OCI-LY7 (cell line): ENCODE data around the gene TMA7B. TPM values are rescaled to one million over a fixed set of nuclear protein-coding genes. Genes with fewer than 3 reads are reported as not detected.

Source experiments
- BruUV-seq: library from RNA; stranded (reverse); fragments of 400-500 nt; replicated peaks from 2 replicates; lab custom pipeline; 2021; lab: Mats Ljungman, UMichigan
- CTCF ChIA-PET: fragments of 300-600 bp; sonication (Branson Sonifier 250); formaldehyde crosslinking; loops from one replicate; lab custom pipeline; 2022; ENCODE audit warnings: antibody characterized with exemption; ENCODE audit not compliant: unreplicated experiment; lab: Charles Lee
- POLR2A ChIA-PET: fragments of 300-600 bp; sonication (Branson Sonifier 250); formaldehyde crosslinking; loops from one replicate; lab custom pipeline; 2022; ENCODE audit warnings: antibody characterized with exemption; lab: Charles Lee
- DNase-seq: peaks from one replicate; pipeline ENCODE4 v3.0.0-alpha.2; 2015; ENCODE audit warnings: low spot score
- H2AFZ ChIP-seq: fragments of 200-600 bp; sonication (generic), shearing (Covaris generic); 2 replicates; pipeline ENCODE4 v1.6.1; 2014; ENCODE audit warnings: mild to moderate bottlenecking, antibody characterized with exemption, low read length, moderate library complexity
- H3K27ac ChIP-seq: fragments of 200-600 bp; sonication (generic); 2 replicates; pipeline ENCODE4 v1.5.1; 2014; ENCODE audit warnings: mixed run types, low read depth, mild to moderate bottlenecking, moderate library complexity, low read length, inconsistent platforms; ENCODE audit not compliant: poor library complexity, severe bottlenecking
- H3K36me3 ChIP-seq: fragments of 200-600 bp; sonication (generic); 2 replicates; pipeline ENCODE4 v1.6.1; 2014; ENCODE audit warnings: mild to moderate bottlenecking, antibody characterized with exemption, low read length, moderate library complexity, mixed read lengths; ENCODE audit not compliant: insufficient read depth
- H3K4me1 ChIP-seq: fragments of 200-600 bp; sonication (generic); 2 replicates; pipeline ENCODE4 v1.5.1; 2014; ENCODE audit warnings: mild to moderate bottlenecking, low read length; ENCODE audit not compliant: insufficient read depth, poor library complexity, severe bottlenecking
- H3K4me2 ChIP-seq: fragments of 200-600 bp; sonication (generic); 2 replicates; pipeline ENCODE4 v1.6.1; 2014; ENCODE audit warnings: mild to moderate bottlenecking, low read length
- H3K4me3 ChIP-seq: fragments of 200-600 bp; sonication (generic); 2 replicates; pipeline ENCODE4 v1.5.1; 2014; ENCODE audit warnings: mild to moderate bottlenecking, low read depth, low read length; ENCODE audit not compliant: poor library complexity, severe bottlenecking
- H3K79me2 ChIP-seq: fragments of 200-600 bp; sonication (generic); 2 replicates; pipeline ENCODE4 v1.6.1; 2016; ENCODE audit warnings: low read depth, mild to moderate bottlenecking, low read length, moderate library complexity, mixed read lengths; ENCODE audit not compliant: insufficient read depth
- H3K9me2 ChIP-seq: fragments of 200-600 bp; sonication (generic); 2 replicates; pipeline ENCODE4 v1.6.1; 2016; ENCODE audit warnings: mild to moderate bottlenecking, low read length, mixed read lengths; ENCODE audit not compliant: insufficient read depth
- H3K9me3 ChIP-seq: fragments of 200-600 bp; sonication (generic); 2 replicates; pipeline ENCODE4 v1.6.1; 2014; ENCODE audit warnings: mild to moderate bottlenecking, mixed run types, low read length, mixed read lengths
- H4K20me1 ChIP-seq: fragments of 200-600 bp; sonication (generic); 2 replicates; pipeline ENCODE4 v1.6.1; 2014; ENCODE audit warnings: mild to moderate bottlenecking, antibody characterized with exemption, low read length, moderate library complexity, mixed read lengths; ENCODE audit not compliant: insufficient read depth
- EZH2phosphoT487 ChIP-seq: fragments of 200-600 bp; sonication (generic); IDR thresholded peaks from 2 replicates; pipeline ENCODE4 v1.6.1; 2018; ENCODE audit warnings: low read depth, borderline replicate concordance, mild to moderate bottlenecking, mixed run types, antibody characterized with exemption, low read length, moderate library complexity, mixed read lengths
- intact Hi-C: fragments of 100-400 bp; cut with micrococcal nuclease; formaldehyde crosslinking; loops from one replicate; pipeline ENCODE4 v1.10.0; 2022; ENCODE audit not compliant: unreplicated experiment
- total RNA-seq, 2 experiments: library from RNA; depleted of rRNA in 1 of 2; stranded (reverse); fragments of >200 nt in 1 of 2; shearing (Covaris generic) in 1 of 2; gene quantifications; 2 replicates each; pipeline ENCODE4 v1.2.3, GENCODE V29; 2014 to 2022
- TF ChIP-seq, protein P1 (sequence below): fragments of 200-600 bp; sonication (generic); conservative IDR thresholded peaks from 2 replicates; pipeline ENCODE4 v1.5.1; 2014; ENCODE audit warnings: mild to moderate bottlenecking, antibody characterized with exemption, low read length, moderate library complexity, mixed read lengths

The TMA7B gene
- total RNA-seq, 2 experiments from 2014 or later: not detected

DNA sequence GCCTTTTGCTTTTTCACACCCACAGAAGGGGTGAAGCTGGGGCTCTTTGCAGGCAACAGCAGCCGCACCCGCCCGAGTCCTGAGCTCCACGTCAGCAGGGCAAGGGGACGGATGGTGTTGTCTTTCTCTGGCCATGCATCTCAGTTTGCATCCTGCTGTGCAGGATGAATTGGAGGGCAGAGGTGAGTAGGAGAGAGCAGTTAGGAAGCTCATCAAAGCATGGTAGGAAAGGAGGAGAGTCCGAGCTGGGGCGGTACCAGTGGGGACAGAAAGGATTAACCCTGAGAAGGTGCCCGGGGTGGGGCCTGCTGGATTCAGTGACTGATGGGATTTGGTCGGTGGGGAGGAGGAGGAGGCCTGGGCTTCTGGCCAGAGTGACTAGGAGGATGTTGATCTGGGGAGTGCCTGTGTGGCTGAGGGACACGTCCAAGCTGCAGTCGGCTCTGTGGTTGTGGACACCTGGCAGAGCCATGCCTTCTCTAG, 49.1 kb downstream of the TMA7B start:
- Histone ChIP-seq H2AFZ (no peak overlapping the region), H3K36me3 (no peaks in the 10 kb centered on the region), H3K4me3 (no peak overlapping the region), H3K9me3 (no peaks in the 10 kb centered on the region), H3K27ac (no peak overlapping the region), H4K20me1 (no peaks in the 10 kb centered on the region), H3K4me2 (no peak overlapping the region), H3K4me1 (no peaks in the 10 kb centered on the region), H3K9me2 (no peaks in the 10 kb centered on the region), H3K79me2 (no peaks in the 10 kb centered on the region)
- ChIA-PET POLR2A (no interaction called here), CTCF (interaction anchor here (0.6 kb wide), 1 partner anchor 12 kb away, joined by 3 read pairs; no protein-coding TSS in a partner anchor)
- no peak for TF ChIP-seq EZH2phosphoT487
- TF ChIP-seq, protein P1, sequence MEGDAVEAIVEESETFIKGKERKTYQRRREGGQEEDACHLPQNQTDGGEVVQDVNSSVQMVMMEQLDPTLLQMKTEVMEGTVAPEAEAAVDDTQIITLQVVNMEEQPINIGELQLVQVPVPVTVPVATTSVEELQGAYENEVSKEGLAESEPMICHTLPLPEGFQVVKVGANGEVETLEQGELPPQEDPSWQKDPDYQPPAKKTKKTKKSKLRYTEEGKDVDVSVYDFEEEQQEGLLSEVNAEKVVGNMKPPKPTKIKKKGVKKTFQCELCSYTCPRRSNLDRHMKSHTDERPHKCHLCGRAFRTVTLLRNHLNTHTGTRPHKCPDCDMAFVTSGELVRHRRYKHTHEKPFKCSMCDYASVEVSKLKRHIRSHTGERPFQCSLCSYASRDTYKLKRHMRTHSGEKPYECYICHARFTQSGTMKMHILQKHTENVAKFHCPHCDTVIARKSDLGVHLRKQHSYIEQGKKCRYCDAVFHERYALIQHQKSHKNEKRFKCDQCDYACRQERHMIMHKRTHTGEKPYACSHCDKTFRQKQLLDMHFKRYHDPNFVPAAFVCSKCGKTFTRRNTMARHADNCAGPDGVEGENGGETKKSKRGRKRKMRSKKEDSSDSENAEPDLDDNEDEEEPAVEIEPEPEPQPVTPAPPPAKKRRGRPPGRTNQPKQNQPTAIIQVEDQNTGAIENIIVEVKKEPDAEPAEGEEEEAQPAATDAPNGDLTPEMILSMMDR: no peak
- intact Hi-C loops: no loop called here
- no TSS peak for BruUV-seq
- no peak for DNase-seq

DNA sequence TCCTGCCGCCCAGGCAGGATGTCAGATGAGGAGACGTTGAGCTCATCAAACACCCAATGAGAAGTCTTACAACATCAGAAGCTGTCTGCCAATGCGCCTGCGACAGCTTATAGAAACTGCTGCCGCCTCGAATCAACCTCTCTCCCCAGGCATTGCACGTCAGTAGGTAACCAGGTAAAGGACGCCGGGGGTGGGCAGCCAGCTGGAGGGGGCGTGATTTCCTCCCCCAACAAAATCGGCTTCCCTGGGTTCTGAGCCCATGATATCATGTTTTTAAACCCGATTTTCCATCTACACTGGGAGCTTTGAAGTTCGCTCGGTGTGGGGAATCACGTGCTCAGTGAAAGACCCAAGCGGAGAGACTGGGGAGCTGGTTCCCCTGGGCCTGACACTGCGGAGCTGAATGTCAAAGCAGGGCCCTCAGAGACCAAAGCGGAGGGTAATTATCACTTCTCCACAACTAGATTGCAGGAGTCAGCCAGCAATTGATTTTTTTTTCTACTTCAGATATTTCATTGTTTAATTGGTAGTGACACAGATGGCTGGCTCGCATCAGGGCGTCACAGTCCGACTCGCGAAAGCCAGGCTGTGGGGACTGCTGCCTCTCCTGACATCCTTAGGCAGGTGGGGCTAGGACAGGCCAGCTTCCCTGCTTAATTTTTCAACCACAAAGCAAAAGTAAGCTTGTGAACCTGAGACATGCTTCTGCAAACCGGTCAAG, 49.9 kb downstream of the TMA7B start:
- no peaks in the 10 kb centered on the region for H3K79me2 ChIP-seq
- H3K4me1 ChIP-seq: no peaks in the 10 kb centered on the region
- TF ChIP-seq, protein P1: no peak
- TF ChIP-seq EZH2phosphoT487: no peak
- intact Hi-C loops: no loop called here
- no peaks in the 10 kb centered on the region for H3K9me3 ChIP-seq
- H3K27ac ChIP-seq: no peak overlapping the region
- no TSS peak for BruUV-seq
- ChIA-PET POLR2A (interaction anchor here (0.6 kb wide), 1 partner anchor 19 kb away, joined by 3 read pairs; no protein-coding TSS in a partner anchor), CTCF (no interaction called here)
- H2AFZ ChIP-seq: no peak overlapping the region
- no peak overlapping the region for H3K4me2 ChIP-seq
- no peak overlapping the region for H3K4me3 ChIP-seq
- DNase-seq: no peak
- no peaks in the 10 kb centered on the region for H3K36me3 ChIP-seq
- no peaks in the 10 kb centered on the region for H3K9me2 ChIP-seq
- H4K20me1 ChIP-seq: no peaks in the 10 kb centered on the region

DNA sequence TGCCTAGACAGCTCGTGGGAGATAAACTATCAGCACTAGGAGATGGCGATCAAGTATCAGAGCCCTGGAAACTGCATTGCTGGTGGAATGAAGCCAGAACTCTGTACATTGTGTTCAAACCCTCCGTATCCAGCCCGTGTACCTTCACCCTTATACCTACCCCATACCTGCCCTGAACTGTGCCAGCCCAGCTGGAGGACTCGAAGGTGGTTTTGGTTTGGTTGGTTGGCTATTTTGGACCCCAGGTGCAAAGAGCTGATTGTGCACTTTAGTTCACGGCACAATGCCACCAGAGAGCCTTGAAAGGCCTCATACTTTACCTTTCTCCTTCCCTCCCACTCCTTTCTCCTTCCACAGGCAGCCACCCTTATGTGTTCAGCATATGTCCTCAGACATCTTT, 50.5 kb downstream of the TMA7B start:
- H3K9me2 ChIP-seq: no peaks in the 10 kb centered on the region
- ChIA-PET POLR2A (no interaction called here), CTCF (no interaction called here)
- H3K27ac ChIP-seq: no peak overlapping the region
- H3K4me3 ChIP-seq: no peak overlapping the region
- no peak for TF ChIP-seq EZH2phosphoT487
- TF ChIP-seq, protein P1: no peak
- DNase-seq: no peak
- BruUV-seq: no TSS peak
- H3K4me2 ChIP-seq: no peak overlapping the region
- no peaks in the 10 kb centered on the region for H3K4me1 ChIP-seq
- H3K79me2 ChIP-seq: no peaks in the 10 kb centered on the region
- no peaks in the 10 kb centered on the region for H3K9me3 ChIP-seq
- intact Hi-C loops: no loop called here
- no peak overlapping the region for H2AFZ ChIP-seq
- H3K36me3 ChIP-seq: no peaks in the 10 kb centered on the region
- H4K20me1 ChIP-seq: no peaks in the 10 kb centered on the region
